Endothelial cell of umbilical vein (primary cell): Measurements from ENCODE around the gene LUC7L2. TPM values are rescaled to one million over a fixed set of nuclear protein-coding genes. Genes with fewer than 3 reads are reported as not detected.

Experiments
- BruUV-seq: library from RNA; stranded (reverse); fragments of 400-500 nt; replicated peaks from 2 replicates; lab custom pipeline; 2021; lab: Mats Ljungman, UMichigan
- CTCF ChIA-PET: fragments of 300-600, 350-600 bp; sonication (Branson Sonifier 250); formaldehyde crosslinking; loops from one replicate; lab custom pipeline; 2021; ENCODE audit warnings: antibody characterized with exemption, inconsistent platforms; lab: Charles Lee
- POLR2A ChIA-PET: fragments of 300-600, 350-600 bp; sonication (Branson Sonifier 250); formaldehyde crosslinking; loops from one replicate; lab custom pipeline; 2021; ENCODE audit warnings: antibody characterized with exemption, inconsistent platforms; lab: Charles Lee
- DNase-seq: peaks from one replicate; pipeline ENCODE4 v3.0.0-alpha.2; 2011; ENCODE audit warnings: low read depth, low spot score
- FAIRE-seq: peaks from 2 replicates; lab custom pipeline; 2011; peaks lifted over from hg19 to GRCh38; lab: Jason Lieb, UNC
- H2AFZ ChIP-seq: 2 replicates; pipeline ENCODE4 v1.6.0; 2012; ENCODE audit warnings: low read depth, low read length, control low read depth, inconsistent platforms
- H3K27ac ChIP-seq: 2 replicates; pipeline ENCODE4 v1.5.1; 2011; ENCODE audit warnings: low read depth, mild to moderate bottlenecking, control low read depth, low read length, moderate library complexity; ENCODE audit not compliant: insufficient read depth
- H3K27me3 ChIP-seq, 2 experiments: 2 replicates each; pipeline versions ENCODE4 v1.6.0 to v1.6.1; 2011; ENCODE audit warnings: low read length in 2 of 2, mixed read lengths in 1 of 2; ENCODE audit not compliant: control insufficient read depth in 2 of 2, insufficient read depth in 2 of 2
- H3K36me3 ChIP-seq, 2 experiments: 2 replicates in 1 of 2; 3 replicates in 1 of 2; pipeline ENCODE4 v1.5.1; 2011; ENCODE audit warnings: low read length in 2 of 2, mild to moderate bottlenecking in 1 of 2, moderate library complexity in 1 of 2; ENCODE audit not compliant: control insufficient read depth in 2 of 2, insufficient read depth in 2 of 2; ENCODE audit errors: extremely low read depth in 1 of 2
- H3K4me1 ChIP-seq: 3 replicates; pipeline ENCODE4 v1.5.1; 2011; ENCODE audit warnings: mild to moderate bottlenecking, low read length; ENCODE audit not compliant: control insufficient read depth, insufficient read depth; ENCODE audit errors: extremely low read depth
- H3K4me2 ChIP-seq: 2 replicates; pipeline ENCODE4 v1.6.1; 2011; ENCODE audit warnings: low read length, control low read depth, mixed read lengths; ENCODE audit not compliant: insufficient read depth
- H3K4me3 ChIP-seq, 3 experiments: fragments of 200-600 bp in 1 of 3; sonication (generic), shearing (Covaris generic) in 1 of 3; replicated peaks in 1 of 3; 2 replicates each; pipeline ENCODE4 v1.5.1; 2011 to 2016; ENCODE audit warnings: control low read depth in 3 of 3, low read length in 3 of 3, mild to moderate bottlenecking in 2 of 3, inconsistent platforms in 1 of 3, low read depth in 1 of 3, moderate library complexity in 1 of 3; ENCODE audit not compliant: insufficient read depth in 1 of 3
- H3K79me2 ChIP-seq: 2 replicates; pipeline ENCODE4 v1.6.0; 2012; ENCODE audit warnings: low read length, inconsistent platforms; ENCODE audit not compliant: control insufficient read depth, insufficient read depth
- H3K9ac ChIP-seq: replicated peaks from 2 replicates; pipeline ENCODE3; 2011; ENCODE audit warnings: low read length, control low read depth; ENCODE audit not compliant: insufficient read depth; ENCODE audit errors: extremely low read depth
- H3K9me1 ChIP-seq: replicated peaks from 3 replicates; pipeline ENCODE4 v1.6.0; 2011; ENCODE audit warnings: mild to moderate bottlenecking, low read length; ENCODE audit not compliant: control insufficient read depth, insufficient read depth; ENCODE audit errors: extremely low read depth
- H3K9me3 ChIP-seq: replicated peaks from 2 replicates; pipeline ENCODE4 v1.5.1; 2012; ENCODE audit warnings: low read length, inconsistent platforms; ENCODE audit not compliant: control insufficient read depth, insufficient read depth
- H4K20me1 ChIP-seq: replicated peaks from 2 replicates; pipeline ENCODE3; 2011; ENCODE audit warnings: mild to moderate bottlenecking, low read length; ENCODE audit not compliant: control insufficient read depth, insufficient read depth; ENCODE audit errors: extremely low read depth
- CTCF ChIP-seq, 2 donors: IDR thresholded peaks; 1 replicate in 1 of 2; 2 replicates in 1 of 2; pipeline ENCODE4 v1.5.1; 2011; ENCODE audit warnings: low read length in 2 of 2, mild to moderate bottlenecking in 2 of 2, moderate library complexity in 2 of 2, control low read depth in 1 of 2, inconsistent platforms in 1 of 2, low read depth in 1 of 2; ENCODE audit not compliant: insufficient read depth in 1 of 2; ENCODE audit errors: extremely low read depth in 1 of 2
- EZH2 ChIP-seq: IDR thresholded peaks from 2 replicates; pipeline ENCODE4 v1.6.1; 2012; ENCODE audit warnings: borderline replicate concordance, low read depth, mild to moderate bottlenecking, moderate library complexity, low read length, inconsistent platforms; ENCODE audit not compliant: severe bottlenecking
- FOS ChIP-seq: IDR thresholded peaks from 2 replicates; pipeline ENCODE4 v1.6.1; 2011; ENCODE audit warnings: mild to moderate bottlenecking, low read length, moderate library complexity, borderline replicate concordance; ENCODE audit not compliant: insufficient read depth
- GATA2 ChIP-seq: IDR thresholded peaks from 2 replicates; pipeline ENCODE4 v1.7.0; 2011; ENCODE audit warnings: low read depth, mild to moderate bottlenecking, moderate library complexity, mixed read lengths, low read length; ENCODE audit not compliant: insufficient read length, insufficient read depth
- JUN ChIP-seq: IDR thresholded peaks from 2 replicates; pipeline ENCODE4 v1.6.1; 2011; ENCODE audit warnings: borderline replicate concordance, low read depth; ENCODE audit not compliant: insufficient read length, insufficient read depth
- MYC ChIP-seq: IDR thresholded peaks from one replicate; pipeline ENCODE4 v1.6.1; 2011; ENCODE audit warnings: mild to moderate bottlenecking, low read depth, low read length
- POLR2A ChIP-seq: IDR thresholded peaks from 2 replicates; pipeline ENCODE4 v1.6.1; 2012; ENCODE audit warnings: low read depth, mild to moderate bottlenecking, control low read depth, low read length
- POLR2AphosphoS5 ChIP-seq: IDR thresholded peaks from 2 replicates; pipeline ENCODE4 v1.6.1; 2012; ENCODE audit warnings: low read depth, mild to moderate bottlenecking, control low read depth, low read length, moderate library complexity; ENCODE audit not compliant: insufficient read depth
- dilution Hi-C: fragments of 300-500 bp; cut with MboI; formaldehyde crosslinking; loops from one replicate; pipeline ENCODE4 v1.15.0; 2019; ENCODE audit warnings: low sequenced_read_pairs; ENCODE audit not compliant: extremely low pct_ligation_motif_present
- intact Hi-C: fragments of 100-400 bp; cut with micrococcal nuclease; formaldehyde crosslinking; loops from one replicate; pipeline ENCODE4 v1.10.0; 2022
- polyA plus RNA-seq, 4 experiments: library from polyadenylated mRNA; depleted of rRNA in 3 of 4; stranded (reverse) in 3 of 4; unstranded in 1 of 4; fragments of >200 nt; gene quantifications; 2 replicates each; pipeline versions ENCODE4 v1.2.1 to v1.2.3, GENCODE V29; 2011 to 2012; ENCODE audit warnings: missing spikeins in 1 of 4
- total RNA-seq: library from RNA; stranded (reverse); gene quantifications from 2 replicates; pipeline ENCODE4 v1.2.3, GENCODE V29; 2021
- TF ChIP-seq, protein P1 (sequence below): IDR thresholded peaks from 2 replicates; pipeline ENCODE4 v1.6.1; 2011; ENCODE audit not compliant: insufficient read depth, insufficient read length

The LUC7L2 gene
- total and polyA plus RNA-seq, 2 donors (not counting 3 experiments of a cell fraction or from before 2014, with no cell fraction given), result 28.0 to 85.8 TPM

GRCh38 chr7:139423091-139423490 lies 63.4 kb downstream of the LUC7L2 start:
- no peaks in the 10 kb centered on the region for H3K9me1 ChIP-seq
- no peak overlapping the region for H3K27ac ChIP-seq
- H2AFZ ChIP-seq, result no peak overlapping the region
- no peaks in the 10 kb centered on the region for H3K9me3 ChIP-seq
- no peaks in the 10 kb centered on the region for H4K20me1 ChIP-seq
- ChIA-PET POLR2A (no interaction called here), CTCF (interaction anchor here (5.9 kb wide), 1 partner anchor 12 kb away, joined by 68 read pairs; no protein-coding TSS in a partner anchor)
- peaks cover 3 to 19% of the 10 kb centered on the region in 2 experiments for H3K36me3 ChIP-seq
- intact Hi-C loops, result no loop called here
- H3K4me3 ChIP-seq, result no peak overlapping the region
- H3K27me3 ChIP-seq, result no peaks in the 10 kb centered on the region
- dilution Hi-C loops, result no loop called here
- H3K79me2 ChIP-seq, result no peaks in the 10 kb centered on the region
- no peak for DNase-seq
- TF ChIP-seq JUN, result no peak
- TF ChIP-seq GATA2, result no peak
- TF ChIP-seq POLR2AphosphoS5, result no peak
- TF ChIP-seq POLR2A, result no peak
- TF ChIP-seq, protein P1, sequence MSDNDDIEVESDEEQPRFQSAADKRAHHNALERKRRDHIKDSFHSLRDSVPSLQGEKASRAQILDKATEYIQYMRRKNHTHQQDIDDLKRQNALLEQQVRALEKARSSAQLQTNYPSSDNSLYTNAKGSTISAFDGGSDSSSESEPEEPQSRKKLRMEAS, result no peak
- no peak for TF ChIP-seq FOS
- TF ChIP-seq MYC, result no peak
- no peak for TF ChIP-seq CTCF (IDR thresholded peaks at IDR 0.05; ENCODE audit: extremely low read depth in 1 of 2, insufficient read depth in 1 of 2, low read depth in 1 of 2, low read length in 2 of 2)
- no peak for TF ChIP-seq EZH2
- no peaks in the 10 kb centered on the region for H3K4me1 ChIP-seq
- no peak overlapping the region for H3K4me2 ChIP-seq
- no peak for FAIRE-seq
- H3K9ac ChIP-seq, result no peak overlapping the region
- BruUV-seq, result no TSS peak
